OCI-LY7 (cell line): Measurements from ENCODE around the gene CLTB.

Experiments
- EZH2phosphoT487 ChIP-seq: fragments of 200-600 bp; sonication (generic); IDR thresholded peaks from 2 replicates; pipeline ENCODE4 v1.6.1; 2018; ENCODE audit warnings: low read depth, borderline replicate concordance, mild to moderate bottlenecking, mixed run types, antibody characterized with exemption, low read length, moderate library complexity, mixed read lengths
- TF ChIP-seq, protein P1 (sequence below): fragments of 200-600 bp; sonication (generic); conservative IDR thresholded peaks from 2 replicates; pipeline ENCODE4 v1.5.1; 2014; ENCODE audit warnings: mild to moderate bottlenecking, antibody characterized with exemption, low read length, moderate library complexity, mixed read lengths

- TF ChIP-seq, protein P1, sequence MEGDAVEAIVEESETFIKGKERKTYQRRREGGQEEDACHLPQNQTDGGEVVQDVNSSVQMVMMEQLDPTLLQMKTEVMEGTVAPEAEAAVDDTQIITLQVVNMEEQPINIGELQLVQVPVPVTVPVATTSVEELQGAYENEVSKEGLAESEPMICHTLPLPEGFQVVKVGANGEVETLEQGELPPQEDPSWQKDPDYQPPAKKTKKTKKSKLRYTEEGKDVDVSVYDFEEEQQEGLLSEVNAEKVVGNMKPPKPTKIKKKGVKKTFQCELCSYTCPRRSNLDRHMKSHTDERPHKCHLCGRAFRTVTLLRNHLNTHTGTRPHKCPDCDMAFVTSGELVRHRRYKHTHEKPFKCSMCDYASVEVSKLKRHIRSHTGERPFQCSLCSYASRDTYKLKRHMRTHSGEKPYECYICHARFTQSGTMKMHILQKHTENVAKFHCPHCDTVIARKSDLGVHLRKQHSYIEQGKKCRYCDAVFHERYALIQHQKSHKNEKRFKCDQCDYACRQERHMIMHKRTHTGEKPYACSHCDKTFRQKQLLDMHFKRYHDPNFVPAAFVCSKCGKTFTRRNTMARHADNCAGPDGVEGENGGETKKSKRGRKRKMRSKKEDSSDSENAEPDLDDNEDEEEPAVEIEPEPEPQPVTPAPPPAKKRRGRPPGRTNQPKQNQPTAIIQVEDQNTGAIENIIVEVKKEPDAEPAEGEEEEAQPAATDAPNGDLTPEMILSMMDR: no peak
- TF ChIP-seq EZH2phosphoT487: no peak
Observed at GRCh38 chr5:176382721-176383120, 33.6 kb downstream of the CLTB start.
